AG04450 (cell line): ENCODE results near the gene BABAM2. TPM values are rescaled to one million over a fixed set of nuclear protein-coding genes. Genes with fewer than 3 reads are reported as not detected.
"Not testable (repeated sequence)": the region's sequence is repeated elsewhere in the genome, so short reads cannot be mapped to it uniquely, and the experiment has no call there.

Source experiments
- CTCF ChIA-PET: fragments of 300-600, 350-600 bp; formaldehyde crosslinking; extraction: SDS; loops from one replicate; lab custom pipeline; 2022; ENCODE audit warnings: antibody characterized with exemption, inconsistent platforms; lab: Charles Lee
- POLR2A ChIA-PET: fragments of 350-600 bp; formaldehyde crosslinking; extraction: SDS; loops from one replicate; lab custom pipeline; 2021; ENCODE audit warnings: antibody characterized with exemption, inconsistent platforms; lab: Yijun Ruan, JAX
- DNase-seq: peaks from one replicate; pipeline ENCODE4 v3.0.0-alpha.2; 2011; ENCODE audit warnings: low read depth, low spot score
- H3K27ac ChIP-seq: one replicate; pipeline ENCODE4 v1.5.1; 2012; ENCODE audit warnings: low read depth, low read length, control low read depth
- H3K27me3 ChIP-seq: one replicate; pipeline ENCODE4 v1.6.0; 2012; ENCODE audit warnings: low read length; ENCODE audit not compliant: control insufficient read depth, insufficient read depth
- H3K4me3 ChIP-seq: 2 replicates; pipeline ENCODE4 v1.5.1; 2011; ENCODE audit warnings: mild to moderate bottlenecking, low read depth, low read length, control low read depth
- H3K9me3 ChIP-seq: 2 replicates; pipeline ENCODE4 v1.5.1; 2012; ENCODE audit warnings: low read length; ENCODE audit not compliant: control insufficient read depth, insufficient read depth
- CTCF ChIP-seq: IDR thresholded peaks from 2 replicates; pipeline ENCODE4 v1.5.1; 2011; ENCODE audit warnings: low read depth, low read length, control low read depth, inconsistent platforms
- polyA plus RNA-seq: library from polyadenylated mRNA; depleted of rRNA; stranded (reverse); fragments of >200 nt; gene quantifications from 2 replicates; pipeline ENCODE4 v1.2.3, GENCODE V29; 2011

BABAM2 gene
- polyA plus RNA-seq, 1 experiment = 44.5 TPM

- no peak overlapping the region for H3K4me3 ChIP-seq
- ChIA-PET CTCF (interaction anchor here (0.9 kb wide), 1 partner anchor 737 kb away, joined by 4 read pairs; no protein-coding TSS in a partner anchor), POLR2A (no interaction called here)
- no peak for TF ChIP-seq CTCF
- DNase-seq = no peak
- H3K27me3 ChIP-seq = no peaks in the 10 kb centered on the region
- H3K9me3 ChIP-seq = no peaks in the 10 kb centered on the region
- H3K27ac ChIP-seq = no peak overlapping the region
These were observed 33.6 kb upstream of the BABAM2 start for GRCh38 chr2:27856956-27857355.

GRCh38 chr2:27857417-27858172 lies 32.9 kb upstream of the BABAM2 start:
- POLR2A ChIA-PET = no interaction called here
- no peak overlapping the region for H3K27ac ChIP-seq
- no peak for DNase-seq

GRCh38 chr2:27860111-27860510 lies 30.4 kb upstream of the BABAM2 start:
- Histone ChIP-seq H3K27me3 (no peaks in the 10 kb centered on the region), H3K9me3 (no peaks in the 10 kb centered on the region), H3K4me3 (no peak overlapping the region), H3K27ac (no peak overlapping the region)
- CTCF ChIA-PET = interaction anchor here (0.5 to 1.4 kb wide), 2 partner anchors 8 to 177 kb away, joined by 3 to 4 read pairs; no protein-coding TSS in a partner anchor
- POLR2A ChIA-PET = no interaction called here
- DNase-seq = peak; percentile 36
- no peak for TF ChIP-seq CTCF

More at GRCh38 chr2:27857417-27858172, 32.9 kb upstream of the BABAM2 start:
- no peaks in the 10 kb centered on the region for H3K9me3 ChIP-seq
- no peak for TF ChIP-seq CTCF
- no peak overlapping the region for H3K4me3 ChIP-seq
- CTCF ChIA-PET = interaction anchor here (0.9 kb wide), 1 partner anchor 736 kb away, joined by 4 read pairs; no protein-coding TSS in a partner anchor
- no peaks in the 10 kb centered on the region for H3K27me3 ChIP-seq

- CTCF ChIA-PET = no interaction called here
- no peaks in the 10 kb centered on the region for H3K27me3 ChIP-seq
- POLR2A ChIA-PET = no interaction called here
- DNase-seq = no peak
- H3K9me3 ChIP-seq = no peaks in the 10 kb centered on the region
- no peak overlapping the region for H3K4me3 ChIP-seq
- no peak for TF ChIP-seq CTCF
- no peak overlapping the region for H3K27ac ChIP-seq
These were observed 27.4 kb upstream of the BABAM2 start for GRCh38 chr2:27863146-27863545.

GRCh38 chr2:27863955-27864354 lies 26.6 kb upstream of the BABAM2 start:
- H3K4me3 ChIP-seq, DNase-seq, H3K27me3 ChIP-seq, H3K27ac ChIP-seq, H3K9me3 ChIP-seq, CTCF ChIA-PET, POLR2A ChIA-PET: not testable (repeated sequence)
